ENCODE results near the gene GALNT9.

The GALNT9 gene

DNA sequence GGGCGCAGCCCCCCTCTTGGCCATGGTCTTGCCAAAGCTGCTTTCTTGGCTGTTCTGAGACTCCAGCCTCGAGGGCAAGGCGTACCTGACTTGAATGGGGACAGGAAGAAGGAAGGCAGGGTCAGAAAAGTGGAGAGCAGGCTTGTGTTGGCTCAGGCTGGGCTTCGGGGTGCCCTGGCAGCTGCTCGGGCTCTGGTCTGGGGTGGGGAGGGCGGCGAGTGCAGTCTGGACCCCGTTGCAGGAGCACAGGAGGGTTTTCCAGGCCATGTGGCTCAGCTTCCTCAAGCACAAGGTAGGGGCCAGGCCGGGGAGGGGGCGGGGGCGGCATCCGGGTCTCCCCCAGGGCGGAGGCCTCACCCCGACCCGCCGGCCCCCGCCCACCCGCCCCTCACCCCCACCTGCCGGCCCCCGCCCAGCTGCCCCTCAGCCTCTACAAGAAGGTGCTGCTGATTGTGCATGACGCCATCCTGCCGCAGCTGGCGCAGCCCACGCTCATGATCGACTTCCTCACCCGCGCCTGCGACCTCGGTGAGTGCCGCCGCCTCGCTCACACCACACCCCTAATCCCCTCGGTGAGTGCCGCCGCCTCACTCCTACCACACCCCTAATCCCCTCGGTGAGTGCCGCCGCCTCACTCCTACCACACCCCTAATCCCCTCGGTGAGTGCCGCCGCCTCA, 180.9 kb downstream of the GALNT9 start:
- Histone ChIP-seq H3K4me3 (ENCODE audit: low read depth in 1 of 2, low read length in 2 of 2) (no peak overlapping the region), H3K4me1 (ENCODE audit: control insufficient read depth in 1 of 2, insufficient read depth in 2 of 2, low read length in 2 of 2) (peaks cover 8 to 11% of the 10 kb centered on the region in 2 donors), H3K9me3 (ENCODE audit: control insufficient read depth in 1 of 2, low read length in 2 of 2) (no peaks in the 10 kb centered on the region), H3K27ac (ENCODE audit: low read depth, low read length) (no peak overlapping the region), H3K9ac (ENCODE audit: low read depth in 1 of 2, low read length in 2 of 2) (no peak overlapping the region), H3K36me3 (ENCODE audit: control insufficient read depth in 1 of 2, insufficient read depth in 2 of 2, low read length in 2 of 2) (peaks cover 0 to 10% of the 10 kb centered on the region in 2 donors), H3K27me3 (ENCODE audit: control insufficient read depth in 1 of 2, insufficient read depth in 2 of 2, low read length in 2 of 2) (no peaks in the 10 kb centered on the region)

DNA sequence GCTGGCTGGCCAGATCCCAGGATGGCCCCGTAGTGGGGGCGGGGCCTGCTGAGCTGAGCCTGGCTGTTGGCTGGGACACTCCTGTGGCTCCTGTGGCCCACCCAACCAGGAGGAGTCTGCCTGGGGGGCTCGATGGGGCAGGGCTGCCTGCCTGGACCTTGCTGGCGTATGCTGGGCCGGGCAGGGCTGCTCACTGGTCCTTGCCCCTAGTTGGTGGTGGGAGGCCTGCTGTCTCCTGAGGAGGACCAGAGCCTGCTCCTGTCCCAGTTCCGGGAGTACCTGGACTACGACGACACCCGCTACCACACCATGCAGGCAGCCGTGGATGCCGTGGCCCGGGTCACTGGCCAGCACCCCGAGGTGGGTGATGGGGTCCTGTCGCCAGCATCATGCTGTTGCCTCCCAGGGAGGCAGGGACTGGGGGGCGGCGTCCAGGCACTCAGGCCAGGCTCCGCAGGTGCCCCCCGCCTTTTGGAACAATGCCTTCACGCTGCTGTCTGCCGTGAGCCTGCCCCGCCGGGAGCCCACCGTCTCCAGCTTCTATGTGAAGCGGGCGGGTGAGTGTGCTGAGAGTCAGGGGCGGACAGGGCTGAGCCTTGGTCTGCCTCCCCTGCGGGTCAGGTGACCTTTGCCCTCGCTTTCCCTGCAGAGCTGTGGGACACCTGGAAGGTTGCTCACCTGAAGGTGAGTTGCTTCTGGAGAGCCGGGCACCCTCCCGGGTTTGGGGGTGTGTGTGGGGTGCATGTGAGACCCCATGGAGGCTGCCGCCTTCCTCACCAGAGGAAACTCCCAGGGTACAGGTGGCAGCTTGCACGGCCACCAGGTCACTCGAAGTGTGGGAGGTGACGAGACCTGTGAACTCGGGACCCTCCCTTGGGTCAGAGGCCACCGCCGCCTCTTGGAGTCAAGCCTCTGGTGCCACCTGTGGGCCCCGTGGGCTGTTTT, 181.7 kb downstream of the GALNT9 start:
- H3K4me3 ChIP-seq (ENCODE audit: low read depth in 1 of 2, low read length in 2 of 2): no peak overlapping the region
- no peaks in the 10 kb centered on the region for H3K9me3 ChIP-seq (ENCODE audit: control insufficient read depth in 1 of 2, low read length in 2 of 2)
- peaks cover 13 to 19% of the 10 kb centered on the region in 2 donors for H3K4me1 ChIP-seq (ENCODE audit: control insufficient read depth in 1 of 2, insufficient read depth in 2 of 2, low read length in 2 of 2)
- no peak overlapping the region for H3K27ac ChIP-seq (ENCODE audit: low read depth, low read length)
- no peak overlapping the region for H3K9ac ChIP-seq (ENCODE audit: low read depth in 1 of 2, low read length in 2 of 2)
- H3K36me3 ChIP-seq (ENCODE audit: control insufficient read depth in 1 of 2, insufficient read depth in 2 of 2, low read length in 2 of 2): peaks cover 0 to 10% of the 10 kb centered on the region in 2 donors
- H3K27me3 ChIP-seq (ENCODE audit: control insufficient read depth in 1 of 2, insufficient read depth in 2 of 2, low read length in 2 of 2): no peaks in the 10 kb centered on the region

DNA sequence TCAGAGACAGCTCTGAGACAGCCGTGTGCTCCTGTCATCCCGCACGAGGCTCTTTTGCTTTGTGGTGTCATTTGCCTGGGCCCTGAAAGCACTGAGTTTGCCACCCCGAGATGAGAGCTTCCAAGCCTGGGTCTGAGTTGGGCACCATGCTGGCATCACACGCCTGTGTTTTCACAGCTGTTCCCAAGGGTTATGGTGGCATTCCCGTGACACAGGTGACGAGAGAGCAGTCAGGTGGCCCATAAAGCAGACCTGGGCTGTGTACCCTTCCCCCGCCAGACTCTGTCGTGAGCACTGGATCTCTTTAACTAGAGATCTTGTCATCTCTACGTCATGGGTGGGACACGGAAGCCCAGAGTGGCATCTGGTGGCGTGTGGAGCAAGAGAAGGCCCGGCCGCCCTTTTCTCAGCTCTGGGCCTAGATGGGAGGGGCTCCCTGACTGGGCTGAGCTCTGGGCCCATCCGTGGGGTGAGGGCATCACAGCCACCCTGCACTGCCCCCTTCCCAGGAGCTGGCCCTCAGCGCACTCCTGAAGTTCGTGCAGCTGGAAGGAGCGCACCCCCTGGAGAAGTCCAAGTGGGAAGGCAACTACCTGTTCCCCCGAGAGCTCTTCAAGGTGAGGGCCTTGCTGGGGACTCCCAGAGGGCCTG, 182.5 kb downstream of the GALNT9 start:
- H3K9me3 ChIP-seq (ENCODE audit: control insufficient read depth in 1 of 2, low read length in 2 of 2): no peaks in the 10 kb centered on the region
- H3K4me1 ChIP-seq (ENCODE audit: control insufficient read depth in 1 of 2, insufficient read depth in 2 of 2, low read length in 2 of 2): peaks cover 15 to 24% of the 10 kb centered on the region in 2 donors
- H3K9ac ChIP-seq (ENCODE audit: low read depth in 1 of 2, low read length in 2 of 2): no peak overlapping the region
- H3K27ac ChIP-seq (ENCODE audit: low read depth, low read length): no peak overlapping the region
- H3K27me3 ChIP-seq (ENCODE audit: control insufficient read depth in 1 of 2, insufficient read depth in 2 of 2, low read length in 2 of 2): no peaks in the 10 kb centered on the region
- no peak overlapping the region for H3K4me3 ChIP-seq (ENCODE audit: low read depth in 1 of 2, low read length in 2 of 2)
- peaks cover 1 to 15% of the 10 kb centered on the region in 2 donors for H3K36me3 ChIP-seq (ENCODE audit: control insufficient read depth in 1 of 2, insufficient read depth in 2 of 2, low read length in 2 of 2)

Measured in duodenal mucosa (tissue), 2 donors.